WTC11 (cell line): Measurements from ENCODE around the gene GOLGA3. TPM values are rescaled to one million over a fixed set of nuclear protein-coding genes. Genes with fewer than 3 reads are reported as not detected.

Experiments
- ATAC-seq: fragments of 200-7000 bp; cut with Tn5 transposase; 2 replicates; pipeline ENCODE4 v1.10.0; 2021; ENCODE audit warnings: mild to moderate bottlenecking, moderate library complexity
- CTCF ChIA-PET: fragments of 300-600 bp; sonication (Branson Sonifier 250); formaldehyde crosslinking; loops from one replicate; lab custom pipeline; 2021; ENCODE audit warnings: antibody characterized with exemption; lab: Charles Lee
- POLR2A ChIA-PET: fragments of 350-600 bp; sonication (Branson Sonifier 250); formaldehyde crosslinking; loops from one replicate; lab custom pipeline; 2021; ENCODE audit warnings: antibody characterized with exemption; lab: Charles Lee
- DNase-seq: peaks from one replicate; pipeline ENCODE4 v3.0.0; 2021; ENCODE audit warnings: low spot score
- H3K27ac Mint-ChIP-seq: 2 replicates; pipeline ENCODE4 v1.8.0; 2021; ENCODE audit warnings: mixed read lengths
- H3K27me3 Mint-ChIP-seq: 2 replicates; pipeline ENCODE4 v1.8.0; 2021; ENCODE audit warnings: low read depth, mild to moderate bottlenecking, moderate library complexity, mixed read lengths
- H3K36me3 Mint-ChIP-seq: 2 replicates; pipeline ENCODE4 v1.8.0; 2021; ENCODE audit warnings: mixed read lengths
- H3K4me1 Mint-ChIP-seq: 2 replicates; pipeline ENCODE4 v1.8.0; 2022; ENCODE audit warnings: mixed read lengths
- H3K4me3 Mint-ChIP-seq: 2 replicates; pipeline ENCODE4 v1.8.0; 2021; ENCODE audit warnings: mild to moderate bottlenecking, moderate library complexity, mixed read lengths
- H3K9me3 Mint-ChIP-seq: 2 replicates; pipeline ENCODE4 v1.8.0; 2021; ENCODE audit warnings: mixed read lengths
- ATF6 ChIP-seq: sonication (generic); formaldehyde crosslinking; IDR thresholded peaks from 2 replicates; pipeline ENCODE4 v1.8.1; 2023; ENCODE audit warnings: mild to moderate bottlenecking, missing genetic modification reagents
- CBFB ChIP-seq: sonication (generic); formaldehyde crosslinking; IDR thresholded peaks from 2 replicates; pipeline ENCODE4 v1.8.1; 2022; ENCODE audit warnings: mild to moderate bottlenecking, low read depth, missing genetic modification reagents
- CDX4 ChIP-seq: fragments of 250-450 bp; sonication (Bioruptor Pico); IDR thresholded peaks from 2 replicates; pipeline ENCODE4 v1.9.0; 2021; ENCODE audit warnings: moderate library complexity, mild to moderate bottlenecking, inconsistent platforms, borderline replicate concordance
- CREB1 ChIP-seq: sonication (generic); formaldehyde crosslinking; IDR thresholded peaks from 2 replicates; pipeline ENCODE4 v1.8.0; 2023; ENCODE audit warnings: mild to moderate bottlenecking, missing genetic modification reagents
- CREM ChIP-seq: sonication (generic); formaldehyde crosslinking; IDR thresholded peaks from 2 replicates; pipeline ENCODE4 v1.8.1; 2022; ENCODE audit warnings: mild to moderate bottlenecking, missing genetic modification reagents, moderate library complexity
- ELF4 ChIP-seq: sonication (generic); formaldehyde crosslinking; IDR thresholded peaks from 2 replicates; pipeline ENCODE4 v1.8.1; 2022; ENCODE audit warnings: low read depth, mild to moderate bottlenecking, moderate library complexity, missing genetic modification reagents
- FOXP4 ChIP-seq: sonication (generic); formaldehyde crosslinking; IDR thresholded peaks from 2 replicates; pipeline ENCODE4 v1.8.0; 2022; ENCODE audit warnings: mild to moderate bottlenecking, missing genetic modification reagents
- GABPB1 ChIP-seq: sonication (generic); formaldehyde crosslinking; IDR thresholded peaks from 2 replicates; pipeline ENCODE4 v1.8.1; 2023; ENCODE audit warnings: mild to moderate bottlenecking, missing genetic modification reagents
- KAT7 ChIP-seq: sonication (generic); formaldehyde crosslinking; IDR thresholded peaks from 2 replicates; pipeline ENCODE4 v1.8.1; 2023; ENCODE audit warnings: missing genetic modification reagents, mild to moderate bottlenecking, borderline replicate concordance
- SP1 ChIP-seq: sonication (generic); formaldehyde crosslinking; conservative IDR thresholded peaks from 2 replicates; pipeline ENCODE4 v1.8.1; 2022; ENCODE audit warnings: missing genetic modification reagents
- ZMAT4 ChIP-seq: fragments of 250-450 bp; sonication (Bioruptor Pico); IDR thresholded peaks from 2 replicates; pipeline ENCODE4 v1.9.0; 2021; ENCODE audit warnings: mild to moderate bottlenecking
- ZNF425 ChIP-seq: fragments of 250-450 bp; sonication (Bioruptor Pico); conservative IDR thresholded peaks from 2 replicates; pipeline ENCODE4 v1.9.0; 2021; ENCODE audit warnings: mild to moderate bottlenecking
- total RNA-seq: library from RNA; stranded (reverse); gene quantifications from 3 replicates; pipeline ENCODE4 v1.2.3, GENCODE V29; 2021
- TF ChIP-seq, protein P1 (sequence below): fragments of 250-450 bp; sonication (Bioruptor Pico); IDR thresholded peaks from 2 replicates; pipeline ENCODE4 v1.9.0; 2021; ENCODE audit warnings: mild to moderate bottlenecking, borderline replicate concordance
- TF ChIP-seq, protein P2 (sequence below): sonication (generic); formaldehyde crosslinking; IDR thresholded peaks from 2 replicates; pipeline ENCODE4 v1.8.0; 2022; ENCODE audit warnings: mild to moderate bottlenecking, missing genetic modification reagents

The GOLGA3 gene
- total RNA-seq, 1 experiment from 2014 or later: 47.8 TPM

- no peak overlapping the region for H3K4me3 Mint-ChIP-seq
- no peaks in the 10 kb centered on the region for H3K4me1 Mint-ChIP-seq
- H3K27ac Mint-ChIP-seq: no peak overlapping the region
- ChIA-PET POLR2A (no interaction called here), CTCF (no interaction called here)
- H3K36me3 Mint-ChIP-seq: peaks cover 47% of the 10 kb centered on the region
- H3K9me3 Mint-ChIP-seq: peaks cover under 1% of the 10 kb centered on the region; the same call in 1 of the 2 replicates
- no peaks in the 10 kb centered on the region for H3K27me3 Mint-ChIP-seq
- ATAC-seq: no peak
- TF ChIP-seq KAT7 (CRISPR knock-in tag) (no peak), ATF6 (CRISPR knock-in tag) (no peak), SP1 (no peak), GABPB1 (CRISPR knock-in tag) (no peak), CREM (no peak), CBFB (CRISPR knock-in tag) (no peak), CREB1 (CRISPR knock-in tag) (no peak), ZNF425 (CRISPR knock-in tag) (no peak), FOXP4 (no peak), ELF4 (CRISPR knock-in tag) (no peak), CDX4 (CRISPR knock-in tag) (no peak)
- TF ChIP-seq, protein P1, sequence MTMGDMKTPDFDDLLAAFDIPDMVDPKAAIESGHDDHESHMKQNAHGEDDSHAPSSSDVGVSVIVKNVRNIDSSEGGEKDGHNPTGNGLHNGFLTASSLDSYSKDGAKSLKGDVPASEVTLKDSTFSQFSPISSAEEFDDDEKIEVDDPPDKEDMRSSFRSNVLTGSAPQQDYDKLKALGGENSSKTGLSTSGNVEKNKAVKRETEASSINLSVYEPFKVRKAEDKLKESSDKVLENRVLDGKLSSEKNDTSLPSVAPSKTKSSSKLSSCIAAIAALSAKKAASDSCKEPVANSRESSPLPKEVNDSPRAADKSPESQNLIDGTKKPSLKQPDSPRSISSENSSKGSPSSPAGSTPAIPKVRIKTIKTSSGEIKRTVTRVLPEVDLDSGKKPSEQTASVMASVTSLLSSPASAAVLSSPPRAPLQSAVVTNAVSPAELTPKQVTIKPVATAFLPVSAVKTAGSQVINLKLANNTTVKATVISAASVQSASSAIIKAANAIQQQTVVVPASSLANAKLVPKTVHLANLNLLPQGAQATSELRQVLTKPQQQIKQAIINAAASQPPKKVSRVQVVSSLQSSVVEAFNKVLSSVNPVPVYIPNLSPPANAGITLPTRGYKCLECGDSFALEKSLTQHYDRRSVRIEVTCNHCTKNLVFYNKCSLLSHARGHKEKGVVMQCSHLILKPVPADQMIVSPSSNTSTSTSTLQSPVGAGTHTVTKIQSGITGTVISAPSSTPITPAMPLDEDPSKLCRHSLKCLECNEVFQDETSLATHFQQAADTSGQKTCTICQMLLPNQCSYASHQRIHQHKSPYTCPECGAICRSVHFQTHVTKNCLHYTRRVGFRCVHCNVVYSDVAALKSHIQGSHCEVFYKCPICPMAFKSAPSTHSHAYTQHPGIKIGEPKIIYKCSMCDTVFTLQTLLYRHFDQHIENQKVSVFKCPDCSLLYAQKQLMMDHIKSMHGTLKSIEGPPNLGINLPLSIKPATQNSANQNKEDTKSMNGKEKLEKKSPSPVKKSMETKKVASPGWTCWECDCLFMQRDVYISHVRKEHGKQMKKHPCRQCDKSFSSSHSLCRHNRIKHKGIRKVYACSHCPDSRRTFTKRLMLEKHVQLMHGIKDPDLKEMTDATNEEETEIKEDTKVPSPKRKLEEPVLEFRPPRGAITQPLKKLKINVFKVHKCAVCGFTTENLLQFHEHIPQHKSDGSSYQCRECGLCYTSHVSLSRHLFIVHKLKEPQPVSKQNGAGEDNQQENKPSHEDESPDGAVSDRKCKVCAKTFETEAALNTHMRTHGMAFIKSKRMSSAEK: no peak
- TF ChIP-seq, protein P2, sequence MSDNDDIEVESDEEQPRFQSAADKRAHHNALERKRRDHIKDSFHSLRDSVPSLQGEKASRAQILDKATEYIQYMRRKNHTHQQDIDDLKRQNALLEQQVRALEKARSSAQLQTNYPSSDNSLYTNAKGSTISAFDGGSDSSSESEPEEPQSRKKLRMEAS (CRISPR knock-in tag): no peak
- no peak for DNase-seq
These were observed 42.5 kb downstream of the GOLGA3 start for GRCh38 chr12:132786192-132786591.

DNA sequence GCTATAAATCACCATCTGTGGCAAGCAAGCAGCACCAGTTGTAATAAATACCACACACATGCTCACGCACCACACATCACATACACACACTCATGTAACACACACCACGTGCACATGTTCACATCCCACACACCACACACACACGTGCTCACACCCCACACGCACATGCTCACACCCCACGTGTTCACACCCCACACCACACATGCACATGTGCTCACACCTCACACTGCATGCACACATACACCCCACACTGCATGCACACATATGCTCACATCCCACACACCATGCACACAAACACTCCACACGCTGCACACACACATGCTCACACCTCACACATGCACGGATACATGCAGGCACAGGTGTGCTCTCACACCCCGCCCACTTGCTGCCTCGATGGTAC lies 44.1 kb downstream of the GOLGA3 start:
- no peaks in the 10 kb centered on the region for H3K27me3 Mint-ChIP-seq
- no peaks in the 10 kb centered on the region for H3K9me3 Mint-ChIP-seq
- H3K4me1 Mint-ChIP-seq: no peaks in the 10 kb centered on the region
- no peak overlapping the region; the same call in 1 of the 2 replicates for H3K27ac Mint-ChIP-seq
- no peak for ATAC-seq
- ChIA-PET CTCF (no interaction called here), POLR2A (no interaction called here)
- TF ChIP-seq ZMAT4 (CRISPR knock-in tag): no peak
- no peak for DNase-seq
- H3K4me3 Mint-ChIP-seq: no peak overlapping the region
- peaks cover 58% of the 10 kb centered on the region for H3K36me3 Mint-ChIP-seq
